Measurements from ENCODE around the gene THRB.

Gene THRB

DNA sequence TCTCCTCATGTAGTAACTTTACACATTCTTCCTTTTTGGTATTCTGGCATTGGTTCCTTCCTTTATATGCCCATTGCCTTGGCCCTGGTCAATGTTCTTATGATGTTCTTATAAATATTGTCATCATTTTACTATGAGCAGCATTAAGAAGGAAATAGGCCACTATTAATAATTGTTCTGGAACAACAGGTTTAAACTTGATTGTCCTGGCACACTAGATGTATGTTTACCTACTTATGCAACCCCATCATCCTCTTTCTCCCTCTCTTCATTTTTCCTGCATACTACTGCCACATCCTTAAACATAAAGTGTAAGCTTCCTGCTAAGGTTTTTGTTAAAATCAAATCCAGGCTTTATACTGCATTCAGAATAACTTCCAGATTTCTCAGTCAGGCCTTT lies 114.7 kb downstream of the THRB start:
- Mint-ChIP-seq H3K27ac (no peak overlapping the region), H3K4me1 (no peaks in the 10 kb centered on the region), H3K4me3 (no peak overlapping the region), H3K9me3 (no peaks in the 10 kb centered on the region), H3K36me3 (ENCODE audit: low read depth) (no peaks in the 10 kb centered on the region), H3K27me3 (ENCODE audit: low read depth, poor library complexity) (no peaks in the 10 kb centered on the region)
- TF ChIP-seq, protein P1, sequence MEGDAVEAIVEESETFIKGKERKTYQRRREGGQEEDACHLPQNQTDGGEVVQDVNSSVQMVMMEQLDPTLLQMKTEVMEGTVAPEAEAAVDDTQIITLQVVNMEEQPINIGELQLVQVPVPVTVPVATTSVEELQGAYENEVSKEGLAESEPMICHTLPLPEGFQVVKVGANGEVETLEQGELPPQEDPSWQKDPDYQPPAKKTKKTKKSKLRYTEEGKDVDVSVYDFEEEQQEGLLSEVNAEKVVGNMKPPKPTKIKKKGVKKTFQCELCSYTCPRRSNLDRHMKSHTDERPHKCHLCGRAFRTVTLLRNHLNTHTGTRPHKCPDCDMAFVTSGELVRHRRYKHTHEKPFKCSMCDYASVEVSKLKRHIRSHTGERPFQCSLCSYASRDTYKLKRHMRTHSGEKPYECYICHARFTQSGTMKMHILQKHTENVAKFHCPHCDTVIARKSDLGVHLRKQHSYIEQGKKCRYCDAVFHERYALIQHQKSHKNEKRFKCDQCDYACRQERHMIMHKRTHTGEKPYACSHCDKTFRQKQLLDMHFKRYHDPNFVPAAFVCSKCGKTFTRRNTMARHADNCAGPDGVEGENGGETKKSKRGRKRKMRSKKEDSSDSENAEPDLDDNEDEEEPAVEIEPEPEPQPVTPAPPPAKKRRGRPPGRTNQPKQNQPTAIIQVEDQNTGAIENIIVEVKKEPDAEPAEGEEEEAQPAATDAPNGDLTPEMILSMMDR (IDR thresholded peaks at IDR 0.05) = no peak
- DNase-seq = no peak

GRCh38 chr3:24378313-24378712 lies 116.3 kb downstream of the THRB start:
- Mint-ChIP-seq H3K4me3 (no peak overlapping the region), H3K36me3 (ENCODE audit: low read depth) (no peaks in the 10 kb centered on the region), H3K27ac (no peak overlapping the region), H3K27me3 (ENCODE audit: low read depth, poor library complexity) (no peaks in the 10 kb centered on the region), H3K9me3 (no peaks in the 10 kb centered on the region), H3K4me1 (no peaks in the 10 kb centered on the region)
- DNase-seq = no peak
- TF ChIP-seq, protein P1 (IDR thresholded peaks at IDR 0.05) = no peak

DNA sequence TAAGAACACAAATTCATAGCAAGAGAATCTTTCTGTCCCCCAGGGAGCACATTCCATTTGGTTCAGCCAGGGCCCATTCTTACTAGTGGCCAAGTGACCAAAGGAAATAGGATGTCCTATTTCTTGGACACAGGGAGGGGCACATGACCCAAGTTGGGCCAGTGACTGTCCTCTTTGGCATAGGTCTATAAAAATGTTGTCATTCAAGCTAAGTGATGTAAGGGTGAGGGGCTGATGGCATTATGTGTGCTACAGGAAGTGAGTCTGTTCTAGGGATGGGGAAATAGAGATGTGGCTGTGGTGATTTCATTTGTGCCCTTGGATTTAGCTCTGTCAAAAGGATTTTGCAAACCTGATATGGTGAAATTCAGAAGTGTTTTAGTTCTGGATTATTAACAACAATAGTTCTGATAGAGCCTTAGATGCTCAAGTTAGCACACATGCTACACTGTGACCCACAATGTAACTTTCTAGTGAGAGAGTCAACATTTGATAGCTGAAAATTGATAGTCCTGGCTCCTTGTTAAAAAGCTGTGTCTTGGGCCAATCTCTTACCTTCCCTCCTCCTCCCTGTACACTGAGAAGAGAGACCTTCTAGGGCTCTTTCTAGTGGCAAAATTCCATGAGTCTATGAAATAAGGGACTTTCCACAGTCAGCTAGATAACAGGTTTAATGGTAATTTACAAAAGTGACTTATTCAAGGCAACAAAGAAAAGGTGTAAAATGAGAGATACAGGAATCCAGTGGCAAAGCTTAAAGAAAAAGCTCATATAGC lies 117.2 kb downstream of the THRB start:
- TF ChIP-seq, protein P1 (IDR thresholded peaks at IDR 0.05) = no peak
- no peaks in the 10 kb centered on the region for H3K36me3 Mint-ChIP-seq (ENCODE audit: low read depth)
- no peaks in the 10 kb centered on the region for H3K27me3 Mint-ChIP-seq (ENCODE audit: low read depth, poor library complexity)

GRCh38 chr3:24375947-24376384 lies 118.7 kb downstream of the THRB start:
- TF ChIP-seq, protein P1 (IDR thresholded peaks at IDR 0.05) = no peak
- H3K4me3 Mint-ChIP-seq = no peak overlapping the region
- no peaks in the 10 kb centered on the region for H3K4me1 Mint-ChIP-seq
- H3K36me3 Mint-ChIP-seq (ENCODE audit: low read depth) = no peaks in the 10 kb centered on the region
- no peak for DNase-seq
- H3K27ac Mint-ChIP-seq = peak overlapping the region; percentile 8
- no peaks in the 10 kb centered on the region for H3K27me3 Mint-ChIP-seq (ENCODE audit: low read depth, poor library complexity)
- H3K9me3 Mint-ChIP-seq = no peaks in the 10 kb centered on the region

More for the DNA sequence above, 117.2 kb downstream of the THRB start:
- Mint-ChIP-seq H3K4me1 (no peaks in the 10 kb centered on the region), H3K27ac (no peak overlapping the region), H3K4me3 (no peak overlapping the region), H3K9me3 (no peaks in the 10 kb centered on the region)
- DNase-seq = no peak

DNA sequence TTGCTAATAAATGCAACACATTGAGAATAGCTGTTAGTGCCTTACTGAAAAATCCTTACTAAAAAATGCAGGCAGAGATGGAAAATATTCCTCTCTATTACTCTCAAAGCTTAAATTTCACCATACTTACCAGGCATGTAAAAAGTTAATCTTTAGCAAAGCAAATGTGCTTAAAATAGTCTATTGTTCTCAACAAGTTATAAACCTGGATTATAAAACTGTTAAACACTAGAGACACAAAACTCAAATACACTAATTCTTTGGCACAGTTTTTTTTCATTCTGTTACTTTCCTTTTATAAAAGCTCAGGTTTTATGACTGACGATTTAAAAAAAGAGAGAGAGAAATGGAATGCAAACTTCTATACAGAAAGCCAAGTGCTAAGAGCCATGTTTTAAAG lies 119.8 kb downstream of the THRB start:
- Mint-ChIP-seq H3K36me3 (ENCODE audit: low read depth) (no peaks in the 10 kb centered on the region), H3K9me3 (no peaks in the 10 kb centered on the region), H3K27ac (no peak overlapping the region), H3K4me1 (no peaks in the 10 kb centered on the region), H3K4me3 (no peak overlapping the region), H3K27me3 (ENCODE audit: low read depth, poor library complexity) (no peaks in the 10 kb centered on the region)
- TF ChIP-seq, protein P1 (IDR thresholded peaks at IDR 0.05) = no peak
- no peak for DNase-seq
